Smooth muscle cell (in vitro differentiated cells): ENCODE measurements around the gene TTC4. TPM values are rescaled to one million over a fixed set of nuclear protein-coding genes. Genes with fewer than 3 reads are reported as not detected.

Experiments
- DNase-seq: peaks from one replicate; lab custom pipeline; 2025; ENCODE audit not compliant: unreplicated experiment; lab: John Stamatoyannopoulos, UW
- H2AFZ ChIP-seq: fragments of 200-600 bp; sonication (generic); 2 replicates; pipeline ENCODE4 v1.6.0; 2016; ENCODE audit warnings: antibody characterized with exemption, low read depth, mild to moderate bottlenecking
- H3F3A ChIP-seq: fragments of 200-600 bp; sonication (generic); 2 replicates; pipeline ENCODE4 v1.6.0; 2017; ENCODE audit warnings: antibody characterized with exemption, low read depth
- H3K27ac ChIP-seq: fragments of 200-600 bp; sonication (generic); 2 replicates; pipeline ENCODE4 v1.5.1; 2016; ENCODE audit warnings: low read depth, mild to moderate bottlenecking
- H3K27me3 ChIP-seq: fragments of 200-600 bp; sonication (generic); 2 replicates; pipeline ENCODE4 v1.6.1; 2016; ENCODE audit warnings: low read depth, mild to moderate bottlenecking
- H3K36me3 ChIP-seq: fragments of 200-600 bp; sonication (generic); 2 replicates; pipeline ENCODE4 v1.5.1; 2016; ENCODE audit warnings: low read depth
- H3K4me1 ChIP-seq: fragments of 200-600 bp; sonication (generic); 2 replicates; pipeline ENCODE4 v1.5.1; 2016; ENCODE audit warnings: low read depth
- H3K4me2 ChIP-seq: fragments of 200-600 bp; sonication (generic); 2 replicates; pipeline ENCODE4 v1.6.0; 2016; ENCODE audit warnings: mild to moderate bottlenecking
- H3K4me3 ChIP-seq: fragments of 200-600 bp; sonication (generic); 2 replicates; pipeline ENCODE4 v1.5.1; 2016; ENCODE audit warnings: mild to moderate bottlenecking
- H3K79me2 ChIP-seq: fragments of 200-600 bp; sonication (generic); 2 replicates; pipeline ENCODE4 v1.6.0; 2016; ENCODE audit warnings: low read depth, mild to moderate bottlenecking
- H3K9ac ChIP-seq: fragments of 200-600 bp; sonication (generic); 2 replicates; pipeline ENCODE4 v1.6.0; 2016; ENCODE audit warnings: low read depth
- H3K9me3 ChIP-seq: fragments of 200-600 bp; sonication (generic); replicated peaks from 2 replicates; pipeline ENCODE4 v1.5.1; 2016; ENCODE audit warnings: low read depth
- H4K20me1 ChIP-seq: fragments of 200-600 bp; sonication (generic); 2 replicates; pipeline ENCODE4 v1.6.0; 2016; ENCODE audit warnings: low read depth
- WGBS: methylation state at CpG from one replicate; pipeline ENCODE4 v1.1.7; 2016; ENCODE audit warnings: low lambda C conversion rate; 5-methylcytosine and 5-hydroxymethylcytosine counted together
- polyA plus RNA-seq: library from polyadenylated mRNA; unstranded; fragments of >200 nt; fragmentation: Nextera tagmentation; extraction: Ambion mirVana; gene quantifications from 2 replicates; pipeline ENCODE4 v1.2.1, GENCODE V29; 2016
- total RNA-seq: library from RNA; depleted of rRNA; stranded (reverse); fragments of >200 nt; gene quantifications from 2 replicates; pipeline ENCODE4 v1.2.3, GENCODE V29; 2014
- TF ChIP-seq, protein P1 (sequence below): fragments of 200-600 bp; sonication (generic); IDR thresholded peaks from 2 replicates; pipeline ENCODE4 v1.5.1; 2017; ENCODE audit warnings: borderline replicate concordance, mild to moderate bottlenecking, antibody characterized with exemption; ENCODE audit not compliant: insufficient read depth, poor library complexity, severe bottlenecking

TTC4 gene
- total and polyA plus RNA-seq, 2 experiments from 2014 or later = 14.7 to 27.3 TPM

DNA sequence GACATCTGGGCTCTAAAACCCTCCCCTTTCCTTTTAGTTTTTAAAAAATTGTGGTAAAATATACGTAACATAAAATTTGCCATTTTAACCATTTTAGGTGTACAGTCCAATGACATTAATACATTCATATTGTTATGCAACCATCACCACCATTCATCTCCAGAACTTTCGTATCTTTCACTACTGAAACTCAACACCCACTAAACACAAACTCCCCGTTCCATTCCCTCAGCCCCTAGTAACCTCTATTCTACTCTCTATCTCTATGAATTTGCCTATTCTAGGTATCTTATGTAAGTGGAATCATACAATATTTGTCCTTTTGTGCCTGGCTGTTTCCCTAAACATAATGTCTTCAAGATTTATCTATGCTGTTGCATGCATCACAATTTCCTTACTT is 19.4 kb upstream of the TTC4 start:
- TF ChIP-seq, protein P1, sequence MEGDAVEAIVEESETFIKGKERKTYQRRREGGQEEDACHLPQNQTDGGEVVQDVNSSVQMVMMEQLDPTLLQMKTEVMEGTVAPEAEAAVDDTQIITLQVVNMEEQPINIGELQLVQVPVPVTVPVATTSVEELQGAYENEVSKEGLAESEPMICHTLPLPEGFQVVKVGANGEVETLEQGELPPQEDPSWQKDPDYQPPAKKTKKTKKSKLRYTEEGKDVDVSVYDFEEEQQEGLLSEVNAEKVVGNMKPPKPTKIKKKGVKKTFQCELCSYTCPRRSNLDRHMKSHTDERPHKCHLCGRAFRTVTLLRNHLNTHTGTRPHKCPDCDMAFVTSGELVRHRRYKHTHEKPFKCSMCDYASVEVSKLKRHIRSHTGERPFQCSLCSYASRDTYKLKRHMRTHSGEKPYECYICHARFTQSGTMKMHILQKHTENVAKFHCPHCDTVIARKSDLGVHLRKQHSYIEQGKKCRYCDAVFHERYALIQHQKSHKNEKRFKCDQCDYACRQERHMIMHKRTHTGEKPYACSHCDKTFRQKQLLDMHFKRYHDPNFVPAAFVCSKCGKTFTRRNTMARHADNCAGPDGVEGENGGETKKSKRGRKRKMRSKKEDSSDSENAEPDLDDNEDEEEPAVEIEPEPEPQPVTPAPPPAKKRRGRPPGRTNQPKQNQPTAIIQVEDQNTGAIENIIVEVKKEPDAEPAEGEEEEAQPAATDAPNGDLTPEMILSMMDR = no peak
- no peak overlapping the region for H3K27ac ChIP-seq
- H3K4me1 ChIP-seq = no peaks in the 10 kb centered on the region
- H2AFZ ChIP-seq = no peak overlapping the region
- H3K4me3 ChIP-seq = no peak overlapping the region
- no peaks in the 10 kb centered on the region for H3K9me3 ChIP-seq
- H3F3A ChIP-seq = no peaks in the 10 kb centered on the region
- DNase-seq = no peak
- H4K20me1 ChIP-seq = no peaks in the 10 kb centered on the region
- no peaks in the 10 kb centered on the region for H3K79me2 ChIP-seq
- H3K9ac ChIP-seq = no peak overlapping the region
- no peaks in the 10 kb centered on the region for H3K36me3 ChIP-seq
- no peaks in the 10 kb centered on the region for H3K27me3 ChIP-seq
- 85% methylated on average over 3 of the region's 3 CpGs for WGBS
- no peak overlapping the region for H3K4me2 ChIP-seq

GRCh38 chr1:54697896-54698295 is 17.8 kb upstream of the TTC4 start:
- TF ChIP-seq, protein P1 = no peak
- H3K4me3 ChIP-seq = no peak overlapping the region
- WGBS = 84% methylated on average over 6 of the region's 6 CpGs
- DNase-seq = no peak
- H3K27me3 ChIP-seq = peaks cover 10% of the 10 kb centered on the region
- H3K4me2 ChIP-seq = no peak overlapping the region
- no peaks in the 10 kb centered on the region for H3K4me1 ChIP-seq
- H4K20me1 ChIP-seq = no peaks in the 10 kb centered on the region
- no peak overlapping the region for H3K27ac ChIP-seq
- no peak overlapping the region for H2AFZ ChIP-seq
- no peak overlapping the region for H3K9ac ChIP-seq
- no peaks in the 10 kb centered on the region for H3K79me2 ChIP-seq
- no peaks in the 10 kb centered on the region for H3K36me3 ChIP-seq
- H3F3A ChIP-seq = no peaks in the 10 kb centered on the region
- H3K9me3 ChIP-seq = no peaks in the 10 kb centered on the region

- Histone ChIP-seq H2AFZ (no peak overlapping the region), H3K36me3 (no peaks in the 10 kb centered on the region), H3K4me1 (no peaks in the 10 kb centered on the region), H3K79me2 (no peaks in the 10 kb centered on the region), H3K4me2 (no peak overlapping the region), H3K27me3 (peaks cover 11% of the 10 kb centered on the region), H3K4me3 (no peak overlapping the region), H3K9me3 (no peaks in the 10 kb centered on the region), H3F3A (no peaks in the 10 kb centered on the region), H3K9ac (no peak overlapping the region), H3K27ac (no peak overlapping the region), H4K20me1 (no peaks in the 10 kb centered on the region)
- WGBS = 94% methylated on average over 6 of the region's 8 CpGs
- TF ChIP-seq, protein P1 = no peak
- no peak for DNase-seq
These were observed 17.3 kb upstream of the TTC4 start for GRCh38 chr1:54698346-54698745.

DNA sequence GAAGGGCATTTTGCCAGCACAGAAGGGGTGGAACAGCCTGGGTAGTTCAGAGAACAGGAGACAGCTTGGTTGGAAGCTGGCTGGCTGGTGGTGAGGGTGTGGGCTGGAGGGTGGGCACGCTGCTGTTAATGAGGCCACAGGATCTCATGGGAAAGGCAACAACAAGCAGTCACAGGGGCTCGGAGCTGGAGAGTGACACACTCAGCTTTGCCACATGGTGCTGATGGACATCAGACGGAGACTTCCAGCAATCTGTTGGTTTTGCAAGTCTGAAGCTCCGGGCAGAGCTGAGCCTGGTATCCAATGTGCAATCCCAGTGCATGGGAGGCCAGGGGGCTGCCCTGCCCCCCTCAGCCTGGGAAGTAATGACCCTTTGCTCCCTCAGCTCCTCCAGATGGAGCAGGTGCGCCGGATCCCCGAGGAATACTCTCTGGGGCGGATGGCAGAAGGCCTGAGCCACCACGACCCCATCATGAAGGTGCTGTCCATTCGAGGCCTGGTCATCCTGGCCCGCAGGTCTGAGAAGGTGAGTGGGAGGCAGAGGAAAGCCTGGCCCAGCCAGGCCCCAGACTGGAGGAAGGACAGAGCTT is 15.6 kb upstream of the TTC4 start:
- WGBS = 86% methylated on average over 10 of the region's 11 CpGs
- DNase-seq = no peak

More for the DNA sequence above, 15.6 kb upstream of the TTC4 start:
- Histone ChIP-seq H3K9ac (no peak overlapping the region), H4K20me1 (no peaks in the 10 kb centered on the region), H3K79me2 (no peaks in the 10 kb centered on the region), H3K36me3 (no peaks in the 10 kb centered on the region), H3F3A (no peaks in the 10 kb centered on the region), H3K4me3 (no peak overlapping the region), H3K4me2 (no peak overlapping the region), H3K27ac (no peak overlapping the region), H3K9me3 (no peaks in the 10 kb centered on the region), H3K27me3 (peaks cover 11% of the 10 kb centered on the region), H2AFZ (no peak overlapping the region), H3K4me1 (no peaks in the 10 kb centered on the region)
- TF ChIP-seq, protein P1 = no peak
